HepG2 (cell line): ENCODE data around the gene RFTN1. TPM values are rescaled to one million over a fixed set of nuclear protein-coding genes. Genes with fewer than 3 reads are reported as not detected.

Experiments used
- ATAC-seq: fragments of 200-7000 bp; cut with Tn5 transposase; 3 replicates; pipeline ENCODE4 v1.9.1; 2020; ENCODE audit warnings: mild to moderate bottlenecking, moderate library complexity
- BruUV-seq: library from RNA; stranded (reverse); fragments of 400-500 nt; replicated peaks from 2 replicates; lab custom pipeline; 2021; lab: Mats Ljungman, UMichigan
- CTCF ChIA-PET: fragments of 300-600 bp; formaldehyde crosslinking; extraction: SDS; loops from one replicate; lab custom pipeline; 2021; ENCODE audit warnings: low total read pairs, inconsistent platforms, low intra/inter-chr PET ratio; lab: Yijun Ruan, JAX
- POLR2A ChIA-PET: fragments of 350-600 bp; sonication (Branson Sonifier 250); formaldehyde crosslinking; loops from one replicate; lab custom pipeline; 2020; ENCODE audit warnings: antibody characterized with exemption, inconsistent platforms; lab: Yijun Ruan, JAX
- DNase-seq: peaks from one replicate; pipeline ENCODE4 v3.0.0-alpha.2; 2015; ENCODE audit warnings: low spot score
- FAIRE-seq: peaks from 3 replicates; lab custom pipeline; 2011; peaks lifted over from hg19 to GRCh38; lab: Jason Lieb, UNC
- H2AFZ ChIP-seq: one replicate; pipeline ENCODE4 v1.6.1; 2011; ENCODE audit warnings: low read length, inconsistent platforms
- H3K27ac ChIP-seq: fragments of 300-600 bp; 3 replicates; pipeline ENCODE4 v1.8.0; 2011; ENCODE audit warnings: mixed run types, mild to moderate bottlenecking, mixed read lengths, low read length, inconsistent platforms; ENCODE audit not compliant: insufficient read depth; ENCODE audit errors: extremely low read length
- H3K27me3 ChIP-seq, 2 experiments: fragments of 200-600 bp in 1 of 2; 2 replicates in 1 of 2; 3 replicates in 1 of 2; pipeline versions ENCODE4 v1.6.0 to v1.8.0; 2011; ENCODE audit warnings: low read length in 2 of 2, mild to moderate bottlenecking in 2 of 2, moderate library complexity in 2 of 2, inconsistent platforms in 1 of 2; ENCODE audit not compliant: insufficient read depth in 2 of 2, control insufficient read depth in 1 of 2
- H3K36me3 ChIP-seq, 2 experiments: fragments of 200-600 bp in 1 of 2; replicated peaks in 1 of 2; 2 replicates in 1 of 2; 3 replicates in 1 of 2; pipeline versions ENCODE4 v1.5.1 to v1.8.0; 2011; ENCODE audit warnings: low read length in 2 of 2, inconsistent platforms in 1 of 2; ENCODE audit not compliant: insufficient read depth in 2 of 2, control insufficient read depth in 1 of 2
- H3K4me1 ChIP-seq: 2 replicates; pipeline ENCODE4 v1.5.1; 2012; ENCODE audit warnings: low read length, inconsistent platforms; ENCODE audit not compliant: insufficient read depth
- H3K4me2 ChIP-seq: 2 replicates; pipeline ENCODE4 v1.6.0; 2011; ENCODE audit warnings: low read depth, low read length, inconsistent platforms
- H3K4me3 ChIP-seq, 3 experiments: fragments of 200-600 bp in 1 of 3; sonication (generic), shearing (Covaris generic) in 1 of 3; replicated peaks in 1 of 3; 2 replicates each; pipeline ENCODE4 v1.5.1; 2011 to 2016; ENCODE audit warnings: low read length in 3 of 3, inconsistent platforms in 2 of 3, low read depth in 2 of 3, mild to moderate bottlenecking in 2 of 3, control low read depth in 1 of 3, mixed read lengths in 1 of 3; ENCODE audit not compliant: insufficient read depth in 1 of 3
- H3K79me2 ChIP-seq: one replicate; pipeline ENCODE4 v1.6.1; 2011; ENCODE audit warnings: low read length, inconsistent platforms; ENCODE audit not compliant: insufficient read depth
- H3K9ac ChIP-seq: 2 replicates; pipeline ENCODE4 v1.6.0; 2011; ENCODE audit warnings: mild to moderate bottlenecking, low read depth, low read length, inconsistent platforms; ENCODE audit not compliant: insufficient read depth
- H3K9me3 ChIP-seq: 2 replicates; pipeline ENCODE4 v1.5.1; 2012; ENCODE audit warnings: mild to moderate bottlenecking, low read length
- H4K20me1 ChIP-seq: 2 replicates; pipeline ENCODE4 v1.6.0; 2011; ENCODE audit warnings: inconsistent platforms, mild to moderate bottlenecking, low read length, moderate library complexity; ENCODE audit not compliant: insufficient read depth
- BCLAF1 ChIP-seq: fragments of 450-650 bp; IDR thresholded peaks from 2 replicates; pipeline ENCODE4 v1.6.1; 2017; ENCODE audit warnings: mild to moderate bottlenecking
- HOXA3 ChIP-seq: sonication (generic); formaldehyde crosslinking; IDR thresholded peaks from 2 replicates; pipeline ENCODE4 v1.5.0; 2020; ENCODE audit warnings: missing genetic modification reagents
- ISX ChIP-seq: sonication (generic); formaldehyde crosslinking; conservative IDR thresholded peaks from 2 replicates; pipeline ENCODE4 v1.5.0; 2020; ENCODE audit warnings: missing genetic modification reagents
- MIER3 ChIP-seq: IDR thresholded peaks from 2 replicates; pipeline ENCODE4 v1.6.1; 2016; ENCODE audit warnings: missing compliant biosample characterization, borderline replicate concordance
- SP4 ChIP-seq: sonication (generic); formaldehyde crosslinking; IDR thresholded peaks from 2 replicates; pipeline ENCODE4 v1.8.1; 2023; ENCODE audit warnings: mild to moderate bottlenecking, missing genetic modification reagents
- ZFX ChIP-seq: sonication (generic); formaldehyde crosslinking; IDR thresholded peaks from 2 replicates; pipeline ENCODE4 v1.4.0; 2020; ENCODE audit warnings: mild to moderate bottlenecking, low read depth, missing genetic modification reagents, moderate library complexity
- ZNF280B ChIP-seq: sonication (generic); formaldehyde crosslinking; IDR thresholded peaks from 2 replicates; pipeline ENCODE4 v1.5.0; 2020; ENCODE audit warnings: missing genetic modification reagents, mild to moderate bottlenecking, borderline replicate concordance
- ZNF790 ChIP-seq: sonication (generic); formaldehyde crosslinking; IDR thresholded peaks from 2 replicates; pipeline ENCODE4 v1.8.0; 2022; ENCODE audit warnings: missing genetic modification reagents, mild to moderate bottlenecking, borderline replicate concordance
- WGBS: methylation state at CpG from one replicate; pipeline ENCODE4 v1.1.6; 2017; ENCODE audit warnings: low lambda C conversion rate; 5-methylcytosine and 5-hydroxymethylcytosine counted together
- in situ Hi-C: cut with HindIII; loops from 2 replicates; pipeline ENCODE4 v1.10.0; 2017; ENCODE audit warnings: low pct_unique_long_range_greater_than_20kb; ENCODE audit not compliant: extremely low pct_ligation_motif_present
- intact Hi-C: fragments of 100-400 bp; cut with micrococcal nuclease; formaldehyde crosslinking; loops from one replicate; pipeline ENCODE4 v1.10.0; 2022; ENCODE audit not compliant: unreplicated experiment
- polyA plus RNA-seq, 8 experiments: library from polyadenylated mRNA; depleted of rRNA in 3 of 8; stranded (reverse) in 7 of 8; unstranded in 1 of 8; fragments of >200 nt; fragmentation: Illumina TruSeq in 4 of 8; extraction: Trizol in 4 of 8; gene quantifications; 2 replicates each; pipeline versions ENCODE4 v1.2.1 to v1.2.3, GENCODE V29; 2011 to 2016; ENCODE audit warnings: low read depth in 4 of 8, missing spikeins in 1 of 8, mixed read lengths in 1 of 8; ENCODE audit not compliant: insufficient read depth in 1 of 8
- total RNA-seq, 5 experiments: library from RNA; depleted of rRNA; stranded (reverse); fragments of >200 nt; fragmentation: Illumina TruSeq; extraction: Trizol; gene quantifications; 2 replicates each; pipeline ENCODE4 v1.2.3, GENCODE V29; 2016; ENCODE audit warnings: low read depth in 1 of 5

Gene RFTN1
- total and polyA plus RNA-seq, 2 of the 13 experiments (the other 11 are each of a cell fraction or from before 2014, with no cell fraction given): not detected

GRCh38 chr3:16508591-16508995, 4.9 kb downstream of the RFTN1 start:
- Histone ChIP-seq H2AFZ (no peak overlapping the region), H3K36me3 (no peaks in the 10 kb centered on the region), H3K9me3 (no peaks in the 10 kb centered on the region), H3K9ac (no peak overlapping the region), H3K4me1 (0 out of 2 replicates have a peak, but pooled peaks cover 7% of the 10 kb centered on the region), H3K79me2 (no peaks in the 10 kb centered on the region), H3K4me3 (no peak overlapping the region), H3K4me2 (no peak overlapping the region), H3K27me3 (peaks cover 5 to 45% of the 10 kb centered on the region in 2 experiments), H4K20me1 (no peaks in the 10 kb centered on the region), H3K27ac (no peak overlapping the region)
- FAIRE-seq (no peak), ATAC-seq (no peak), DNase-seq (no peak)
- TF ChIP-seq MIER3 (CRISPR knock-in tag): no peak
- no peak for TF ChIP-seq ISX (CRISPR knock-in tag)
- TF ChIP-seq ZNF280B (CRISPR knock-in tag): no peak
- TF ChIP-seq SP4 (CRISPR knock-in tag): no peak
- TF ChIP-seq BCLAF1: no peak
- no peak for TF ChIP-seq ZNF790 (CRISPR knock-in tag)
- TF ChIP-seq HOXA3 (CRISPR knock-in tag): no peak
- TF ChIP-seq ZFX (CRISPR knock-in tag): no peak
- CTCF ChIA-PET: no interaction called here
- intact Hi-C loops: no loop called here
- in situ Hi-C loops: no loop called here
- no TSS peak for BruUV-seq
- 33% methylated on average over 6 of the region's 6 CpGs for WGBS
- POLR2A ChIA-PET: no interaction called here
